ENCODE measurements around the gene CCT5. TPM values are rescaled to one million over a fixed set of nuclear protein-coding genes. Genes with fewer than 3 reads are reported as not detected.

Gene CCT5
- total and polyA plus RNA-seq, 10 of the 15 experiments (the other 5 are each of a cell fraction or from before 2014, with no cell fraction given) = 376 to 637 (median 543) TPM

DNA sequence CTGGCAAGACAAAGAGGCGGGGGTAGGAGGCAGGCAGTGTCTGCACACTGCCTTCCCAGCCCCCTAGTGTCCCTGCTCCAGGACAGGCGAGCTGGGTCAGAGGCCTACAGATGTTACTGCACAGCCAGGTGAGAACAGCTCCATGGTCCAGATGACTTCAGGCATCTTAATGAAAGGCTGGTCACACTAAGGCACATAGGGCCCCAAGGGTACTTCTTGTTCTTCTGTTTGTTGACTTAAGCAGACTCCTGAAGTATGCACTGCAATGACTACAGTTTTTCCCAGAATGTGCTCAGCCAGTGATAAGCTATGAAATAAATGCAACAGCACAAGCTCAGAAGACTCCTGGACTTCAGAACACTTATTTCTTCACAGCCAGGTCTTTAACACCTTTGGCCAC is 27.8 kb upstream of the CCT5 start:
- BruUV-seq (replicated peaks) = no TSS peak
- TF ChIP-seq MEF2B (IDR thresholded peaks at IDR 0.05; ENCODE audit: partially characterized antibody, poor library complexity, severe bottlenecking) (no peak), SUPT20H (IDR thresholded peaks at IDR 0.05; ENCODE audit: borderline replicate concordance, control insufficient read depth, low read depth, low read length) (no peak)
- ChIA-PET POLR2A (no interaction called here), RAD21 (ENCODE audit: unreplicated experiment) (no interaction called here), SMC1A (ENCODE audit: uncharacterized antibody, unreplicated experiment) (interaction anchor here (0.5 kb wide), 1 partner anchor 19 kb away, joined by 4 read pairs; no protein-coding TSS in a partner anchor), CTCF (interaction anchor here (1.2 kb wide), 1 partner anchor 10 kb away, joined by 3 read pairs; no protein-coding TSS in a partner anchor)
- no peak overlapping the region for H3K4me2 ChIP-seq (ENCODE audit: control insufficient read depth, insufficient read depth)
- H3K4me3 ChIP-seq = no peak overlapping the region
- H3K9ac ChIP-seq (ENCODE audit: control insufficient read depth, insufficient read depth, low read length) = no peak overlapping the region
- ATAC-seq (no peak), DNase-seq (ENCODE audit: low read depth, low spot score) (no peak), FAIRE-seq (no peak)
- intact Hi-C loops (cut with micrococcal nuclease; ENCODE audit: unreplicated experiment) (no loop called here), in situ Hi-C loops (cut with MboI) (no loop called here)
- no peaks in the 10 kb centered on the region; the same call in 2 of the 3 replicates for H3K9me3 ChIP-seq (replicated peaks; ENCODE audit: control insufficient read depth, insufficient read depth, low read length)
- H4K20me1 ChIP-seq (ENCODE audit: control insufficient read depth, insufficient read depth) = no peaks in the 10 kb centered on the region; the same call in 1 of the 2 replicates
- peaks cover 0 to under 1% of the 10 kb centered on the region in 2 experiments; a peak in 2 of 4 replicates for H3K36me3 ChIP-seq (ENCODE audit: control insufficient read depth in 2 of 2, insufficient read depth in 2 of 2, low read length in 1 of 2)
- H3K4me1 ChIP-seq (ENCODE audit: control insufficient read depth, insufficient read depth, low read length) = no peaks in the 10 kb centered on the region
- H3K27me3 ChIP-seq (replicated peaks in 1 of 2; ENCODE audit: control insufficient read depth in 2 of 2, insufficient read depth in 2 of 2, low read length in 1 of 2) = no peaks in the 10 kb centered on the region
- no peak overlapping the region for H3K27ac ChIP-seq (ENCODE audit: control insufficient read depth, insufficient read depth)
- no peaks in the 10 kb centered on the region for H3K79me2 ChIP-seq (ENCODE audit: control insufficient read depth, insufficient read depth, low read length)
- no peak overlapping the region for H2AFZ ChIP-seq (ENCODE audit: control insufficient read depth, low read depth, low read length)
- WGBS (ENCODE audit: insufficient coverage, insufficient replicate concordance, low lambda C conversion rate, missing lambda C conversion rate) = 97% methylated on average over 2 of the region's 2 CpGs

DNA sequence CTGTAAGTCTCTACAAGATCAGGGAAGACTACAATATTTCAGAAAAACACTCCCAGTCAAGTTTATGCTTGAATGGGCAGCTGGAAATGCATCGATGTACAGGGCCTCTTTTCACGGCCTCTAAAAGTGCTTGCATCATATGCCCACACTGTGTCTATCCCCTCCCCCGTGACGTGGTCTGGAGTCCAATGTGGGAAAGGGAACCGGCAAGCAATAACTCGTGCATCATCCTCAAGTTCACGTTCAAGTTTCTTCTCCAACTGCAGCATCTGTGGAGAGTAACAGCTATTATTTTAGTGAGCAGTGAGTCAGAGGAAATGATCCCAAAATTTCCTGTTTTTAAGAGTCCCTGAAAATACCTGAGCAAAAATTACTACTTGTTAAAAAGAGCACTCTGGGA is 22.7 kb upstream of the CCT5 start:
- TF ChIP-seq, protein P1, sequence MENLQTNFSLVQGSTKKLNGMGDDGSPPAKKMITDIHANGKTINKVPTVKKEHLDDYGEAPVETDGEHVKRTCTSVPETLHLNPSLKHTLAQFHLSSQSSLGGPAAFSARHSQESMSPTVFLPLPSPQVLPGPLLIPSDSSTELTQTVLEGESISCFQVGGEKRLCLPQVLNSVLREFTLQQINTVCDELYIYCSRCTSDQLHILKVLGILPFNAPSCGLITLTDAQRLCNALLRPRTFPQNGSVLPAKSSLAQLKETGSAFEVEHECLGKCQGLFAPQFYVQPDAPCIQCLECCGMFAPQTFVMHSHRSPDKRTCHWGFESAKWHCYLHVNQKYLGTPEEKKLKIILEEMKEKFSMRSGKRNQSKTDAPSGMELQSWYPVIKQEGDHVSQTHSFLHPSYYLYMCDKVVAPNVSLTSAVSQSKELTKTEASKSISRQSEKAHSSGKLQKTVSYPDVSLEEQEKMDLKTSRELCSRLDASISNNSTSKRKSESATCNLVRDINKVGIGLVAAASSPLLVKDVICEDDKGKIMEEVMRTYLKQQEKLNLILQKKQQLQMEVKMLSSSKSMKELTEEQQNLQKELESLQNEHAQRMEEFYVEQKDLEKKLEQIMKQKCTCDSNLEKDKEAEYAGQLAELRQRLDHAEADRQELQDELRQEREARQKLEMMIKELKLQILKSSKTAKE (IDR thresholded peaks at IDR 0.05; ENCODE audit: low read depth, poor library complexity, severe bottlenecking) = no peak

More for the DNA sequence above, 22.7 kb upstream of the CCT5 start:
- no peak overlapping the region for H3K4me2 ChIP-seq (ENCODE audit: control insufficient read depth, insufficient read depth)
- no peaks in the 10 kb centered on the region for H4K20me1 ChIP-seq (ENCODE audit: control insufficient read depth, insufficient read depth)
- RAD21 ChIA-PET (ENCODE audit: unreplicated experiment) = no interaction called here
- no TSS peak for BruUV-seq (replicated peaks)
- POLR2A ChIA-PET = no interaction called here
- in situ Hi-C loops (cut with MboI) (no loop called here), intact Hi-C loops (cut with micrococcal nuclease; ENCODE audit: unreplicated experiment) (no loop called here)
- ATAC-seq = no peak
- DNase-seq (ENCODE audit: low read depth, low spot score) = no peak
- H3K36me3 ChIP-seq (ENCODE audit: control insufficient read depth in 2 of 2, insufficient read depth in 2 of 2, low read length in 1 of 2) = peaks cover 2 to 3% of the 10 kb centered on the region in 2 experiments; a peak in 3 of 4 replicates
- no peak overlapping the region for H3K27ac ChIP-seq (ENCODE audit: control insufficient read depth, insufficient read depth)
- CTCF ChIA-PET = no interaction called here
- no peak overlapping the region for H3K4me3 ChIP-seq
- SMC1A ChIA-PET (ENCODE audit: uncharacterized antibody, unreplicated experiment) = no interaction called here
- H3K27me3 ChIP-seq (replicated peaks in 1 of 2; ENCODE audit: control insufficient read depth in 2 of 2, insufficient read depth in 2 of 2, low read length in 1 of 2) = no peaks in the 10 kb centered on the region
- H2AFZ ChIP-seq (ENCODE audit: control insufficient read depth, low read depth, low read length) = no peak overlapping the region
- FAIRE-seq = no peak
- WGBS (ENCODE audit: insufficient coverage, insufficient replicate concordance, low lambda C conversion rate, missing lambda C conversion rate) = 91% methylated on average over 7 of the region's 7 CpGs
- H3K9me3 ChIP-seq (replicated peaks; ENCODE audit: control insufficient read depth, insufficient read depth, low read length) = no peaks in the 10 kb centered on the region; the same call in 2 of the 3 replicates
- H3K9ac ChIP-seq (ENCODE audit: control insufficient read depth, insufficient read depth, low read length) = no peak overlapping the region
- no peaks in the 10 kb centered on the region for H3K4me1 ChIP-seq (ENCODE audit: control insufficient read depth, insufficient read depth, low read length)
- H3K79me2 ChIP-seq (ENCODE audit: control insufficient read depth, insufficient read depth, low read length) = no peaks in the 10 kb centered on the region

Data from GM12878 (cell line).